ENCODE results near the gene DMRT3.

DNA sequence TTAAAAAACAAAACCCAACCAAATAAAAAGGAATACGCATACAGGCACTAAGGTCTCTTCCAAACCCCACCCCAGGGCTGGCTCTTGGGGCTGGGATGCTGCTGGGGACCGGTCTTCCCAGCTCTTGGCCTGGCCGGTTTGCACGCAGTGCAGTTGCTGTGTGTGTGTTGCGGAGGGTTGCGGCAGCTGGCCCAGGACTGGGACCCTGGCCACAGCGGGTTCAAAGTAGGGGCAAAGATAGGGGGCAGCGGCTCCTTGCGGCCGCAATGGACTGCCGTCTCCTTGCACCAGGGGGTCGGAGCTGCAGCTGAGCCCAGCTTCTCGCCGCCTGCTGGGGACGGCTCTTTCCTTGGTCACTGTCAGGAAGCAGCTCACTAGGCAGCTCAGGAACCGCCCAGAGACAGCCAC, 5.0 kb downstream of the DMRT3 start:
- TF ChIP-seq REST (IDR thresholded peaks at IDR 0.05; ENCODE audit: insufficient read depth in 1 of 2, low read depth in 2 of 2, low read length in 2 of 2) (no peak), POLR2AphosphoS5 (IDR thresholded peaks at IDR 0.05; ENCODE audit: low read depth, low read length) (no peak), TAF1 (IDR thresholded peaks at IDR 0.05; ENCODE audit: borderline replicate concordance, insufficient read depth, low read length) (no peak), SIN3A (IDR thresholded peaks at IDR 0.05; ENCODE audit: borderline replicate concordance, insufficient read depth, low read length) (no peak)
